ENCODE results near the gene LIN7B. TPM values are rescaled to one million over a fixed set of nuclear protein-coding genes. Genes with fewer than 3 reads are reported as not detected.
"Not testable (repeated sequence)": the region's sequence is repeated elsewhere in the genome, so short reads cannot be mapped to it uniquely, and the experiment has no call there.

The LIN7B gene
- total RNA-seq, 2 donors from 2014 or later, result 31.5 to 35.0 TPM

DNA sequence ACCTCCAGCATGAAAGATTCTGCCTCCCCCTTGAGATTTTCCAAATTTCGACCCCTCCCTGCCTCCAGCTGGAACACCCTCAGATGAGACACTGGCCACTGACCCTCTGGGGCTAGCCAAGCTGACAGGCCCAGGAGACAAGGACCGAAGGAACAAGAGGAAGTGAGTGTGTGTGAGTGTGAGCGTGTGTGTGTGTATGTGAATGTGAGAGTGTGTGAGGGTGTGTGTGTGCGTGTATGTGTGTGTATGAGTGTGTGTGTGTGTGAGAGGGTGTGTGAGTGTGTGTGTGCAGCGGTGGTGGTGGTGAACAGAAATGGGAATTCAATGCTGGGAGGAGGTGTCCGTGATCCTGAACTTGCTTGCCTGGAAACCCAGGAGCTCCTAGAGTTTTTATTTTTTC is 27.2 kb downstream of the LIN7B start:
- H3K27ac ChIP-seq, result no peak overlapping the region
- peaks cover 0 to 19% of the 10 kb centered on the region in 2 donors for H3K4me1 ChIP-seq
- no peaks in the 10 kb centered on the region for H3K9me3 ChIP-seq
- H3K36me3 ChIP-seq, result no peaks in the 10 kb centered on the region
- TF ChIP-seq, protein P1, sequence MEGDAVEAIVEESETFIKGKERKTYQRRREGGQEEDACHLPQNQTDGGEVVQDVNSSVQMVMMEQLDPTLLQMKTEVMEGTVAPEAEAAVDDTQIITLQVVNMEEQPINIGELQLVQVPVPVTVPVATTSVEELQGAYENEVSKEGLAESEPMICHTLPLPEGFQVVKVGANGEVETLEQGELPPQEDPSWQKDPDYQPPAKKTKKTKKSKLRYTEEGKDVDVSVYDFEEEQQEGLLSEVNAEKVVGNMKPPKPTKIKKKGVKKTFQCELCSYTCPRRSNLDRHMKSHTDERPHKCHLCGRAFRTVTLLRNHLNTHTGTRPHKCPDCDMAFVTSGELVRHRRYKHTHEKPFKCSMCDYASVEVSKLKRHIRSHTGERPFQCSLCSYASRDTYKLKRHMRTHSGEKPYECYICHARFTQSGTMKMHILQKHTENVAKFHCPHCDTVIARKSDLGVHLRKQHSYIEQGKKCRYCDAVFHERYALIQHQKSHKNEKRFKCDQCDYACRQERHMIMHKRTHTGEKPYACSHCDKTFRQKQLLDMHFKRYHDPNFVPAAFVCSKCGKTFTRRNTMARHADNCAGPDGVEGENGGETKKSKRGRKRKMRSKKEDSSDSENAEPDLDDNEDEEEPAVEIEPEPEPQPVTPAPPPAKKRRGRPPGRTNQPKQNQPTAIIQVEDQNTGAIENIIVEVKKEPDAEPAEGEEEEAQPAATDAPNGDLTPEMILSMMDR (IDR thresholded peaks at IDR 0.05), result no peak
- DNase-seq (ENCODE audit: low spot score), result no peak
- H3K27me3 ChIP-seq, result no peaks in the 10 kb centered on the region
- no peak overlapping the region for H3K4me3 ChIP-seq

DNA sequence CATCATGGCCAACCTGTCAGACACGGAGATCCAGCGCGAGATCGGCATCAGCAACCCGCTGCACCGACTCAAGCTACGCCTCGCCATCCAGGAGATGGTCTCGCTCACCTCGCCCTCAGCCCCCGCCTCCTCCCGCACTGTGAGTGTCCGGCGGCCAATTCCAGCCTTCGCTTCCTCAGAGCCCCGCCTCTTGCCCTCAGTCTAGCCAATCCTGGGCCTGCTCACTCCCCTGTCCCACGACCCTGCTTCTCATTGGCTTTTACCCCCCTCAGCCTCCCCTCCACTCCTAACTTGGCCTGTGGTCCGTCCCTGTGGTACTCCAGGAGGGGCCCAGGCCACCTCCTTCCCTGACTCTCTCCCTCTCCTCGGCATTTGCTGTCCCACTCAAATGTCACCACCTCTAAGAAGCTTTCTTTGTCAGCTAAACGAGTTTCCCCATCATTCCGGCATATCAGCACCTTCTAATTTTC is 28.7 kb downstream of the LIN7B start:
- DNase-seq (ENCODE audit: low spot score), result peak; percentile 95
- Histone ChIP-seq H3K27me3 (no peaks in the 10 kb centered on the region), H3K4me3 (peak overlapping the region; percentile 40 to 62), H3K9me3 (no peaks in the 10 kb centered on the region), H3K36me3 (no peaks in the 10 kb centered on the region), H3K27ac (no peak overlapping the region), H3K4me1 (peaks cover 0 to 22% of the 10 kb centered on the region in 2 donors)
- TF ChIP-seq, protein P1 (IDR thresholded peaks at IDR 0.05), result no peak

DNA sequence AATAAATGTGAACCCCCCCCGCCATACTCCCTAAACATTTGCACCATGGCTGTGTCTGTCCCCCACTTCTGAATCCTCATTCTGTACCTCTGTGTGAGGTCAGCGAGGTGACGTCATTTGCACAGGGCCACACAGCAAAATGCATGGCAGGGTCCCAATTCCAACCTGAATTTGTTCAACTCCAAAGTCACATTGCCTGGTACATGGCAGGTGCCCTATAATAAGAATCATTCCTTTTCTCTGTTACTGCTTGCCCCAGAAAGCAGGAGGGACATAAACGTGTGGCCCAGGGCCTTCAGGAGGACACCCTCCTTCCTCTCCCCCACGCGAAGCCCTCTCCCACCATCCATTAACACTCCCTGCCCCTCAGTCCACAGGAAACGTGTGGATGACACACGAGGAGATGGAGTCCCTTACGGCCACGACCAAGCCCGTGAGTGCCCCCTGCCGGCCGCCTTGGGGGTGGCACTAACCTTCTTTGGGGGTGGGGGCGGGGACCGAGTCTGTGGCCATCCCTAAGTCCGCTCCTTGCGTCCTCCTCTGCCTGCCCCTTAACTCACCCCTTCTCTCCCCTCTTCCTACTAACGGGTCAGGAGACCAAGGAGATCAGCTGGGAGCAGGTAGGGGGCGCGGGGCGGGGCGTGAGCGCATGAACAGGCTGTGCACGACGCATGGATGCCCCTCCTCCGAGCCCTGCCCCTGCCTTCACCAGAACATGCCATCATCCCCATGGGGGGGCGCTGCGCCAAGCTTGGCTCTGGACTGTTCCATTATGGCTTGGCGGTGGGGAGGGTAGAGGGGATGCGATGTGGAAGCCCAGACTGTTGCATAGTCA is 31.6 kb downstream of the LIN7B start:
- Histone ChIP-seq H3K9me3 (no peaks in the 10 kb centered on the region), H3K4me1 (peaks cover 0 to 44% of the 10 kb centered on the region in 2 donors), H3K36me3 (no peaks in the 10 kb centered on the region), H3K27me3 (no peaks in the 10 kb centered on the region), H3K4me3 (peak overlapping the region; percentile 6 to 37), H3K27ac (peak overlapping the region in 1 of 2 donors; percentile 4)
- peak; percentile 91 for DNase-seq (ENCODE audit: low spot score)
- TF ChIP-seq, protein P1 (IDR thresholded peaks at IDR 0.05), result peak; percentile 91 to 94

DNA sequence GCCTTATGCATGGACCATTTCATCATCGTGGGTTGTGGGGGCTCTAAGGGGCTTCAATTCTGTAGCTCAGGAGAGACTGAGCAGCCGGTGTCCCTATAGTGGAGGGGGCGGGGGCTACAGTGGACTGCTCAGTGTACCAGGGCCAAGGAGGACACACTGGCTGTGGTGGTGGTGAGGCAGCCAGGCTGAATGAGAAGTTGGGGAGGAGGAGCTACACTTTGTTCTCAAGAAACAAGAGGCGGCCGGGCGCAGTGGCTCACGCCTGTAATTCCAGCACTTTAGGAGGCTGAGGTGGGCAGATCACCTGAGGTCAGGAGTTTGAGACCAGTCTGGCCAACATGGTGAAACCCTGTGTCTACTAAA is 32.2 kb downstream of the LIN7B start:
- H3K27ac ChIP-seq; DNase-seq (ENCODE audit: low spot score): not testable (repeated sequence)
- H3K4me1 ChIP-seq, result peaks cover 0 to 50% of the 10 kb centered on the region in 2 donors

DNA sequence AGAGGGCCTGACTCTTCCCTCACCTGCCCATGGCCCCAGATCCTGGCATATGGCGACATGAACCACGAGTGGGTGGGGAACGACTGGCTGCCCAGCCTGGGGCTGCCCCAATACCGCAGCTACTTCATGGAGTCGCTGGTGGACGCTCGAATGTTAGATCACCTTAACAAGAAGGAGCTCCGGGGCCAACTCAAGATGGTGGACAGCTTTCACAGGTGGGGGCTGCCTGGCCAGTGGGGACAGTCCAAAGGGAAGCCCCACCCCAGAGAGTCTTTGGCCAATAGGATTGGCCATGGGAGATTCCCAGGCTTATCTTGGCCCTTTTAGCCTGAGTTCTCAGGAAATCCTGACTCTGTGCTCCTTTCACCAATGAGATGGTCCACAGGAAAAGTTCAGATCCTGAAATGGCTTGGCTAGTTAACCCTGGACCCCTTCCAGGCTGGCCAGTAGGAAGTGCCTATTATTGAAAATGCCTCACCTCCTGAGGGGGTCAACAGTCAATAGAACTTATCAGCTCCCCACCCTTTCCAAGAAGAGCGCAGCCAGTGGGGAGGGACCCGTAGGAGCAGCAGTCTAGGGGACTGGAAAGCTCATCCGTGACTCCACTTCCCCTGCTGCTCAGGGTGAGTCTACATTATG is 34.0 kb downstream of the LIN7B start:
- peak overlapping the region; percentile 96 for H3K27ac ChIP-seq
- no peaks in the 10 kb centered on the region for H3K36me3 ChIP-seq
- H3K9me3 ChIP-seq, result no peaks in the 10 kb centered on the region
- peaks cover 0 to 51% of the 10 kb centered on the region in 2 donors for H3K4me1 ChIP-seq
- TF ChIP-seq, protein P1 (IDR thresholded peaks at IDR 0.05), result no peak
- H3K27me3 ChIP-seq, result no peaks in the 10 kb centered on the region
- DNase-seq (ENCODE audit: low spot score), result no peak
- H3K4me3 ChIP-seq, result peak overlapping the region; percentile 24 to 76

More for the DNA sequence above, 32.2 kb downstream of the LIN7B start:
- H3K27me3 ChIP-seq, H3K9me3 ChIP-seq, H3K36me3 ChIP-seq: not testable (repeated sequence)
- peak overlapping the region; percentile 6 to 37 for H3K4me3 ChIP-seq

Data from right atrium auricular region (tissue), 2 donors.